ENCODE results near the gene SOX5. TPM values are rescaled to one million over a fixed set of nuclear protein-coding genes. Genes with fewer than 3 reads are reported as not detected.
"Not testable (repeated sequence)": the region's sequence is repeated elsewhere in the genome, so short reads cannot be mapped to it uniquely, and the experiment has no call there.

The SOX5 gene
- total RNA-seq, 4 donors from 2014 or later: 1.3 to 9.6 (median 3.3) TPM

DNA sequence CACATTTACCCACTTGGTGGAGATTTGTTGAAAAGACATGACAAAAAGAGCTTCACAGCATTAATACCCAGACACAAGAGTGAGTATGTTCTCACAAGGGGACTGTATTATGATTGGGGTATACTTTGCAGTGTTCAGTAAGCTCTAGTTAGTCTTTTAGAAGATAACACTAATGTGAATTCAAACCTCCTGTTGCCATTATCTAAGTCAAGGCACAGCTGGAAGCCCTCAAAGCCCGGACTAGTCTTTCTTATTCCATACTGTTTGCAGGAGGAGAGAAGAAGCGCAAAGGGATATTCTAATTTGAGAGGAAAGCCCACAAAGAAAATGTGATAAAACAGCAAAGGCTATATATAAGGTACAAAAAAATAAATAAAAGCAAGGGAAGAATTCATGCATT lies 445.9 kb downstream of the SOX5 start:
- no peak for TF ChIP-seq POLR2A (IDR thresholded peaks at IDR 0.05)
- TF ChIP-seq, protein P1, sequence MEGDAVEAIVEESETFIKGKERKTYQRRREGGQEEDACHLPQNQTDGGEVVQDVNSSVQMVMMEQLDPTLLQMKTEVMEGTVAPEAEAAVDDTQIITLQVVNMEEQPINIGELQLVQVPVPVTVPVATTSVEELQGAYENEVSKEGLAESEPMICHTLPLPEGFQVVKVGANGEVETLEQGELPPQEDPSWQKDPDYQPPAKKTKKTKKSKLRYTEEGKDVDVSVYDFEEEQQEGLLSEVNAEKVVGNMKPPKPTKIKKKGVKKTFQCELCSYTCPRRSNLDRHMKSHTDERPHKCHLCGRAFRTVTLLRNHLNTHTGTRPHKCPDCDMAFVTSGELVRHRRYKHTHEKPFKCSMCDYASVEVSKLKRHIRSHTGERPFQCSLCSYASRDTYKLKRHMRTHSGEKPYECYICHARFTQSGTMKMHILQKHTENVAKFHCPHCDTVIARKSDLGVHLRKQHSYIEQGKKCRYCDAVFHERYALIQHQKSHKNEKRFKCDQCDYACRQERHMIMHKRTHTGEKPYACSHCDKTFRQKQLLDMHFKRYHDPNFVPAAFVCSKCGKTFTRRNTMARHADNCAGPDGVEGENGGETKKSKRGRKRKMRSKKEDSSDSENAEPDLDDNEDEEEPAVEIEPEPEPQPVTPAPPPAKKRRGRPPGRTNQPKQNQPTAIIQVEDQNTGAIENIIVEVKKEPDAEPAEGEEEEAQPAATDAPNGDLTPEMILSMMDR (IDR thresholded peaks at IDR 0.05 in 4 of 5, conservative IDR thresholded peaks at IDR 0.05 in 1 of 5): no peak
- intact Hi-C loops (cut with DNase I; ENCODE audit: low total_unique reads) (no loop called here), in situ Hi-C loops (cut with MboI; ENCODE audit: low sequenced_read_pairs in 4 of 4) (no loop called here)
- H3K27me3 ChIP-seq: no peaks in the 10 kb centered on the region
- no peaks in the 10 kb centered on the region for H3K4me1 ChIP-seq
- H3K36me3 ChIP-seq: no peaks in the 10 kb centered on the region
- H3K27ac ChIP-seq: no peak overlapping the region
- ATAC-seq (no peak), DNase-seq (no peak)
- no peak overlapping the region for H3K4me3 ChIP-seq
- no peaks in the 10 kb centered on the region for H3K9me3 ChIP-seq

DNA sequence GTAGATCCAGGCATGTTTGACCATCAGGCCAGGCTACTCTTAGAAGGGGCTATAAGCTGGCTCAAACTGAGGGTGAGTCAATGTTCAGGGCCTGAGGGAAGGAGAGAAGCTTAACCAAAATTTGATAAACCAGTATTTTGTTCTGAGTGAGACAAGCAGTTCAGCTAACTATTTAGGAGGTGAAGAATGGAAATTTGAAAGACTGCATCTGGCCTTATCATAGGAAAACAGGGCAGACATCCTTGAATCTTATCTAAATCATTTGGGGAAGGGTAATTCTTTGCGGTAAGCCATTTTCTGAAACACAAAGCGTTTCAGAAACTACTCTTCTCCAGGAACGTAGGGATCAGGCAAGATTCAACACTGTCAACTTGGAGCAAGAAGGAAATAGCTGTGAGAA lies 447.2 kb downstream of the SOX5 start:
- no peak for ATAC-seq
- no peak for DNase-seq
- no peak overlapping the region for H3K27ac ChIP-seq
- in situ Hi-C loops (cut with MboI; ENCODE audit: low sequenced_read_pairs in 4 of 4): no loop called here
- no peak overlapping the region for H3K4me3 ChIP-seq
- no peaks in the 10 kb centered on the region for H3K27me3 ChIP-seq
- H3K9me3 ChIP-seq: no peaks in the 10 kb centered on the region
- H3K4me1 ChIP-seq: no peaks in the 10 kb centered on the region
- no peaks in the 10 kb centered on the region for H3K36me3 ChIP-seq
- TF ChIP-seq, protein P1 (IDR thresholded peaks at IDR 0.05 in 4 of 5, conservative IDR thresholded peaks at IDR 0.05 in 1 of 5): no peak
- TF ChIP-seq POLR2A (IDR thresholded peaks at IDR 0.05): no peak
- intact Hi-C loops (cut with DNase I; ENCODE audit: low total_unique reads): no loop called here

DNA sequence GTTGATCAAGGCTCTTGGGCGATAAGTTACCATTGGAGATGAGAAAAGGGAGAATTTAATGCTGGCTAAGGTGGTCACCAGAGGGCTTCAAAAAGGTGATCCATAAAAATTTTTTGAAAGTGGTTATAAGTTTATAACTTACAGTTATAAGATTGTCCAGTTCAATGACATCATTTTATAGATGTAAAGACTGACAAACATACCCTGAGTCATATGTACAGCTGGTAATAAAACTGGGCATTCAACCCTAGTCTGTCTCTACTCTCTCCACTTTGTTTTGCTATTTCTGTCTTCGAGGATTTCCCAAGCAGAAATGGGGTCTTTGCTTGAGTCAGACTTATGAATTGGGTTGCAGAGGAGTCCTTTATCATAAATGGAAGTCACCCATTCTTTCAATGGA lies 454.0 kb downstream of the SOX5 start:
- no peaks in the 10 kb centered on the region for H3K9me3 ChIP-seq
- ATAC-seq: no peak
- TF ChIP-seq POLR2A (IDR thresholded peaks at IDR 0.05): no peak
- TF ChIP-seq, protein P1 (IDR thresholded peaks at IDR 0.05 in 4 of 5, conservative IDR thresholded peaks at IDR 0.05 in 1 of 5): no peak
- H3K4me3 ChIP-seq: no peak overlapping the region
- no peaks in the 10 kb centered on the region for H3K4me1 ChIP-seq
- in situ Hi-C loops (cut with MboI; ENCODE audit: low sequenced_read_pairs in 4 of 4) (no loop called here), intact Hi-C loops (cut with DNase I; ENCODE audit: low total_unique reads) (no loop called here)
- no peaks in the 10 kb centered on the region for H3K27me3 ChIP-seq
- no peak overlapping the region for H3K27ac ChIP-seq
- DNase-seq: no peak
- H3K36me3 ChIP-seq: no peaks in the 10 kb centered on the region

DNA sequence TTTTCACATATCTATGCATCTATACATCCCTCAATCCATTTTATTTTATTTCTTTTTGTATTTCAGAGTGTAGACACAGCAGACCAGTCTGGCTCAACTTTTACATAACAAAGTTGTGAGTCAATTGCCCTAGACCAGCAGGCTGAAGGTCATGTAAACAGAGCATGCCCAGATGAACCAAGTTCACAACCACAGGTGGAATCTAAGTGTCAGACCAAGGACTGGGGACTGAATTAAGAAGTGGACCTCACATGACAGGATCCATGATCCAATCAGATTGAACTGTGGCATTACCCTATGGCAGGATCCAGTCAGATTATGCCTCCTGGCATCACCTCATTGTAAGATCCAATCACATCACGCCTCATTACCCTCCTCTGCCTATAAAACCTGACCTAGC lies 455.8 kb downstream of the SOX5 start:
- H3K27ac ChIP-seq: no peak overlapping the region
- H3K9me3 ChIP-seq: no peaks in the 10 kb centered on the region
- no peak for ATAC-seq
- H3K4me1 ChIP-seq: no peaks in the 10 kb centered on the region
- in situ Hi-C loops (cut with MboI; ENCODE audit: low sequenced_read_pairs in 4 of 4) (no loop called here), intact Hi-C loops (cut with DNase I; ENCODE audit: low total_unique reads) (no loop called here)
- no peak overlapping the region for H3K4me3 ChIP-seq
- no peaks in the 10 kb centered on the region for H3K36me3 ChIP-seq
- no peak for DNase-seq
- TF ChIP-seq, protein P1 (IDR thresholded peaks at IDR 0.05 in 4 of 5, conservative IDR thresholded peaks at IDR 0.05 in 1 of 5): no peak
- TF ChIP-seq POLR2A (IDR thresholded peaks at IDR 0.05): no peak
- H3K27me3 ChIP-seq: no peaks in the 10 kb centered on the region

DNA sequence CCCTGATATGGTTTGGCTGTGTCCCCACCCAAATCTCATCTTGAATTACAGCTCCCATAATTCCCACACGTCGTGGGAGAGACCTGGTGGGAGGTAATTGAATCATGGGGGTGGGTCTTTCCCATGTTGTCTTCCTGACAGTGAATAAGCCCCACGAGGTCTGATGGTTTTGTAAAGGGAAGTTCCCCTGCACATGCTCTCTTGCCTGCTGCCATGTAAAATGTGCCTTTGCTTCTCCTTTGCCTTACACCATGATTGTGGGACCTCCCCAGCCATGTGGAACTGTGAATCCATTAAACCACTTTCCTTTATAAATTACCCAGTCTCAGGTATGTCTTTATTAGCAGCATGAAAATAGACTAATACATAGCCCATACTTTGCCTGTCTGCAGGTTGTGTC lies 458.4 kb downstream of the SOX5 start:
- intact Hi-C loops (cut with DNase I; ENCODE audit: low total_unique reads); H3K4me3 ChIP-seq; H3K36me3 ChIP-seq; H3K4me1 ChIP-seq; ATAC-seq; DNase-seq; H3K27me3 ChIP-seq; H3K27ac ChIP-seq; H3K9me3 ChIP-seq; in situ Hi-C loops (cut with MboI; ENCODE audit: low sequenced_read_pairs in 4 of 4): not testable (repeated sequence)

Data from gastrocnemius medialis (tissue), 4 donors.